ENCODE measurements around the gene BMPER. TPM values are rescaled to one million over a fixed set of nuclear protein-coding genes. Genes with fewer than 3 reads are reported as not detected.

Gene BMPER
- total and polyA plus RNA-seq, 10 of the 15 experiments (the other 5 are each of a cell fraction or from before 2014, with no cell fraction given) = 0.02 to 0.08 TPM; not detected in 8

- Histone ChIP-seq H3K9me3 (replicated peaks; ENCODE audit: control insufficient read depth, insufficient read depth, low read length) (no peaks in the 10 kb centered on the region), H3K36me3 (ENCODE audit: control insufficient read depth in 2 of 2, insufficient read depth in 2 of 2, low read length in 1 of 2) (no peaks in the 10 kb centered on the region), H2AFZ (ENCODE audit: control insufficient read depth, low read depth, low read length) (no peak overlapping the region), H3K27me3 (replicated peaks in 1 of 2; ENCODE audit: control insufficient read depth in 2 of 2, insufficient read depth in 2 of 2, low read length in 1 of 2) (no peaks in the 10 kb centered on the region; a peak in 1 of 4 replicates), H3K4me3 (no peak overlapping the region), H4K20me1 (ENCODE audit: control insufficient read depth, insufficient read depth) (no peaks in the 10 kb centered on the region), H3K9ac (ENCODE audit: control insufficient read depth, insufficient read depth, low read length) (no peak overlapping the region), H3K4me2 (ENCODE audit: control insufficient read depth, insufficient read depth) (no peak overlapping the region), H3K4me1 (ENCODE audit: control insufficient read depth, insufficient read depth, low read length) (no peaks in the 10 kb centered on the region), H3K27ac (ENCODE audit: control insufficient read depth, insufficient read depth) (no peak overlapping the region), H3K79me2 (ENCODE audit: control insufficient read depth, insufficient read depth, low read length) (no peaks in the 10 kb centered on the region)
- intact Hi-C loops (cut with micrococcal nuclease; ENCODE audit: unreplicated experiment) (no loop called here), in situ Hi-C loops (cut with MboI) (no loop called here)
- TF ChIP-seq JUNB (IDR thresholded peaks at IDR 0.05) (no peak), ZNF592 (IDR thresholded peaks at IDR 0.05) (no peak), MYC (IDR thresholded peaks at IDR 0.05; ENCODE audit: insufficient read depth, insufficient read length, insufficient replicate concordance, low read length, severe bottlenecking) (no peak), E2F4 (IDR thresholded peaks at IDR 0.05; ENCODE audit: low read depth, low read length) (no peak), RUNX3 (IDR thresholded peaks at IDR 0.05; ENCODE audit: low read length) (no peak), PRDM15 (CRISPR knock-in tag; IDR thresholded peaks at IDR 0.05) (no peak), KAT2A (conservative IDR thresholded peaks at IDR 0.05; ENCODE audit: control insufficient read depth, low read depth, low read length) (no peak), ZNF217 (IDR thresholded peaks at IDR 0.05) (no peak), CREB1 (IDR thresholded peaks at IDR 0.05; ENCODE audit: low read depth) (no peak), POLR2A (IDR thresholded peaks at IDR 0.05; ENCODE audit: low read depth, low read length) (no peak), SREBF2 (IDR thresholded peaks at IDR 0.05; ENCODE audit: low read length) (no peak), HDGF (IDR thresholded peaks at IDR 0.05) (no peak), RFX5 (IDR thresholded peaks at IDR 0.05; ENCODE audit: low read depth, low read length) (no peak), ZNF622 (IDR thresholded peaks at IDR 0.05) (no peak), TAF1 (IDR thresholded peaks at IDR 0.05; ENCODE audit: borderline replicate concordance, low read depth, low read length) (no peak), TCF7 (IDR thresholded peaks at IDR 0.05; ENCODE audit: borderline replicate concordance) (no peak), GATAD2B (conservative IDR thresholded peaks at IDR 0.05; ENCODE audit: low read depth) (no peak), SRF (IDR thresholded peaks at IDR 0.05; ENCODE audit: low read depth in 2 of 2, low read length in 2 of 2) (no peak), HDAC6 (IDR thresholded peaks at IDR 0.05; ENCODE audit: unreplicated experiment) (no peak), BCL11A (IDR thresholded peaks at IDR 0.05; ENCODE audit: low read depth, low read length) (no peak)
- DNase-seq (ENCODE audit: low read depth, low spot score) (no peak), FAIRE-seq (no peak), ATAC-seq (no peak)
- ChIA-PET POLR2A (no interaction called here), RAD21 (ENCODE audit: unreplicated experiment) (no interaction called here), CTCF (no interaction called here), SMC1A (ENCODE audit: uncharacterized antibody, unreplicated experiment) (no interaction called here)
- BruUV-seq (replicated peaks) = no TSS peak
- WGBS (ENCODE audit: insufficient coverage, insufficient replicate concordance, low lambda C conversion rate, missing lambda C conversion rate) = 31% methylated on average over 8 of the region's 8 CpGs
Observed at GRCh38 chr7:33868166-33868565, 37.2 kb upstream of the BMPER start.
